Spleen (tissue), 11 donors: ENCODE data around the gene KLHL22. TPM values are rescaled to one million over a fixed set of nuclear protein-coding genes. Genes with fewer than 3 reads are reported as not detected.

Source experiments
- DNase-seq: peaks from one replicate; pipeline ENCODE4 v3.0.0-alpha.2; 2020
- H3K27ac ChIP-seq, 8 donors: fragments of 200-600 bp; sonication (generic) in 7 of 8; 1 replicate in 4 of 8; 2 replicates in 4 of 8; pipeline versions ENCODE4 v1.5.0 to v1.8.0; 2016 to 2021; ENCODE audit warnings: inconsistent platforms in 4 of 8, mild to moderate bottlenecking in 4 of 8, moderate library complexity in 1 of 8
- H3K27me3 ChIP-seq, 7 donors: fragments of 200-600 bp; sonication (generic) in 6 of 7; replicated peaks in 1 of 7; 1 replicate in 4 of 7; 2 replicates in 3 of 7; pipeline versions ENCODE4 v1.5.0 to v1.8.0; 2016 to 2021; ENCODE audit warnings: inconsistent platforms in 3 of 7, mild to moderate bottlenecking in 1 of 7
- H3K36me3 ChIP-seq, 6 donors: fragments of 200-600 bp; sonication (generic) in 5 of 6; 1 replicate in 4 of 6; 2 replicates in 2 of 6; pipeline versions ENCODE4 v1.5.0 to v1.8.0; 2016 to 2021; ENCODE audit warnings: inconsistent platforms in 2 of 6
- H3K4me1 ChIP-seq, 6 donors: fragments of 200-600 bp; sonication (generic) in 5 of 6; 1 replicate in 3 of 6; 2 replicates in 3 of 6; pipeline versions ENCODE4 v1.5.0 to v1.8.0; 2016 to 2021; ENCODE audit warnings: inconsistent platforms in 3 of 6
- H3K4me3 ChIP-seq, 8 donors: fragments of 200-600 bp; sonication (generic) in 7 of 8; 1 replicate in 4 of 8; 2 replicates in 4 of 8; pipeline versions ENCODE4 v1.5.0 to v1.8.0; 2016 to 2021; ENCODE audit warnings: inconsistent platforms in 4 of 8, mild to moderate bottlenecking in 4 of 8, moderate library complexity in 2 of 8
- H3K9me3 ChIP-seq, 8 donors: fragments of 200-600 bp; sonication (generic) in 7 of 8; 1 replicate in 4 of 8; 2 replicates in 4 of 8; pipeline versions ENCODE4 v1.5.0 to v1.8.0; 2016 to 2021; ENCODE audit warnings: inconsistent platforms in 4 of 8
- CTCF ChIP-seq, 11 experiments: fragments of 200-600 bp in 7 of 11; fragments of 450-650 bp in 4 of 11; sonication (generic) in 4 of 11; IDR thresholded peaks in 8 of 11; conservative IDR thresholded peaks in 3 of 11; 1 replicate in 7 of 11; 2 replicates in 4 of 11; pipeline versions ENCODE4 v1.4.0 to v1.8.0; 2016 to 2021; ENCODE audit warnings: antibody characterized with exemption in 11 of 11, inconsistent platforms in 4 of 11, mild to moderate bottlenecking in 1 of 11
- POLR2A ChIP-seq, 3 donors: fragments of 450-650 bp; IDR thresholded peaks; one replicate each; pipeline ENCODE4 v1.5.1; 2017; ENCODE audit warnings: antibody characterized with exemption in 3 of 3, mild to moderate bottlenecking in 1 of 3
- POLR2AphosphoS5 ChIP-seq, 3 donors: sonication (generic); formaldehyde crosslinking; IDR thresholded peaks; one replicate each; pipeline ENCODE4 v1.5.1; 2017; ENCODE audit warnings: antibody characterized with exemption in 3 of 3
- WGBS, 5 donors: extraction: QIAGEN DNeasy Blood & Tissue Kit in 3 of 5; methylation state at CpG; one replicate each; pipeline versions ENCODE4 v1.1.5 to v1.1.7; 2013 to 2018; 5-methylcytosine and 5-hydroxymethylcytosine counted together
- intact Hi-C: fragments of 100-400 bp; cut with DNase I; formaldehyde crosslinking; loops from one replicate; pipeline ENCODE4 v1.15.0; 2023; ENCODE audit warnings: low total_unique reads
- polyA plus RNA-seq, 3 donors: library from polyadenylated mRNA; stranded (reverse); fragments of 200-250 nt; gene quantifications; one replicate each; pipeline ENCODE4 v1.2.1, GENCODE V29; 2013
- total RNA-seq, 7 donors: library from RNA; depleted of rRNA in 3 of 7; stranded (reverse); fragments of >200 nt in 3 of 7; fragmentation: NEBNext Ultra II Directional in 4 of 7; extraction: Animal tissue kit (Norgen Biotek cat#: 25700) in 4 of 7; gene quantifications; one replicate each; pipeline versions ENCODE4 v1.1.0 to v1.2.1, GENCODE V29; 2016 to 2021
- donor health status: healthy with polysubstance abuse.
- donor health status: DM: no; HTN: no; CAD: no; lungs with moderate emphysema.
- donor health status: DM: no; HTN: no; CAD: no.
- donor health status: Bipolar disorder and iron deficiency.
- donor health status: healthy.
- donor health status: DM: no; HTN: no; CAD: no.
- donor health status: DM: yes; HTN: yes; CAD: no.

KLHL22 gene
- total and polyA plus RNA-seq, 10 donors: 14.0 to 40.6 (median 28.6) TPM

- WGBS, 5 donors: 94 to 96% (median 95%) methylated on average over 7 of the region's 7 CpGs
- TF ChIP-seq POLR2A (IDR thresholded peaks at IDR 0.05) (no peak), POLR2AphosphoS5 (IDR thresholded peaks at IDR 0.05) (no peak), CTCF (IDR thresholded peaks at IDR 0.05 in 8 of 11, conservative IDR thresholded peaks at IDR 0.05 in 3 of 11) (no peak)
- Histone ChIP-seq H3K36me3 (peaks cover 0 to 92% (median 50%) of the 10 kb centered on the region in 6 donors), H3K27ac (no peak overlapping the region), H3K27me3 (no peaks in the 10 kb centered on the region), H3K9me3 (no peaks in the 10 kb centered on the region), H3K4me1 (peaks cover 11 to 43% (median 36%) of the 10 kb centered on the region in 6 donors), H3K4me3 (no peak overlapping the region)
- intact Hi-C loops: no loop called here
- peak; percentile 10 for DNase-seq
Measured at GRCh38 chr22:20537983-20538382, 42.4 kb upstream of the KLHL22 start.

- WGBS, 5 donors: 94 to 100% (median 96%) methylated on average over 2 to 3 of the region's 3 CpGs
- H3K27ac ChIP-seq: peak overlapping the region in 2 of 8 donors; percentile 42 to 62
Measured at GRCh38 chr22:20537325-20537756, 41.7 kb upstream of the KLHL22 start.

GRCh38 chr22:20536590-20537324, 41.2 kb upstream of the KLHL22 start:
- no peak for TF ChIP-seq CTCF (IDR thresholded peaks at IDR 0.05 in 8 of 11, conservative IDR thresholded peaks at IDR 0.05 in 3 of 11)
- peak in 1 of 3 donors; percentile 28 for TF ChIP-seq POLR2AphosphoS5 (IDR thresholded peaks at IDR 0.05)
- peak; percentile 69 for DNase-seq
- Histone ChIP-seq H3K27ac (peak overlapping the region in 5 of 8 donors; percentile 3 to 62 (median 39)), H3K27me3 (no peaks in the 10 kb centered on the region), H3K9me3 (no peaks in the 10 kb centered on the region), H3K36me3 (peaks cover 0 to 89% (median 41%) of the 10 kb centered on the region in 6 donors), H3K4me3 (no peak overlapping the region), H3K4me1 (peaks cover 22 to 55% (median 48%) of the 10 kb centered on the region in 6 donors)
- 80 to 86% (median 83%) methylated on average over 11 to 12 of the region's 12 CpGs for WGBS, 5 donors
- intact Hi-C loops: no loop called here

More at GRCh38 chr22:20537325-20537756, 41.7 kb upstream of the KLHL22 start:
- Histone ChIP-seq H3K4me1 (peaks cover 18 to 49% (median 42%) of the 10 kb centered on the region in 6 donors), H3K9me3 (no peaks in the 10 kb centered on the region), H3K27me3 (no peaks in the 10 kb centered on the region), H3K4me3 (no peak overlapping the region), H3K36me3 (peaks cover 0 to 89% (median 47%) of the 10 kb centered on the region in 6 donors)
- peak; percentile 44 for DNase-seq
- intact Hi-C loops: no loop called here
- TF ChIP-seq POLR2AphosphoS5 (IDR thresholded peaks at IDR 0.05) (no peak), CTCF (IDR thresholded peaks at IDR 0.05 in 8 of 11, conservative IDR thresholded peaks at IDR 0.05 in 3 of 11) (no peak), POLR2A (IDR thresholded peaks at IDR 0.05) (no peak)

- intact Hi-C loops: no loop called here
- no peak for TF ChIP-seq POLR2AphosphoS5 (IDR thresholded peaks at IDR 0.05)
- no peak for TF ChIP-seq CTCF (IDR thresholded peaks at IDR 0.05 in 8 of 11, conservative IDR thresholded peaks at IDR 0.05 in 3 of 11)
- no peak for TF ChIP-seq POLR2A (IDR thresholded peaks at IDR 0.05)
- no peaks in the 10 kb centered on the region for H3K9me3 ChIP-seq
- WGBS, 5 donors: 58 to 64% (median 61%) methylated on average over 3 of the region's 3 CpGs
- DNase-seq: no peak
- H3K4me1 ChIP-seq: peaks cover 35 to 84% (median 69%) of the 10 kb centered on the region in 6 donors
- peak overlapping the region in 5 of 8 donors; percentile 67 to 78 (median 75) for H3K27ac ChIP-seq
- H3K27me3 ChIP-seq: no peaks in the 10 kb centered on the region
- peaks cover 0 to 89% (median 23%) of the 10 kb centered on the region in 6 donors for H3K36me3 ChIP-seq
- no peak overlapping the region for H3K4me3 ChIP-seq
Measured at GRCh38 chr22:20533879-20534265, 38.3 kb upstream of the KLHL22 start.
